ENCODE measurements around the gene PNPLA5.
"Not testable (repeated sequence)": the region's sequence is repeated elsewhere in the genome, so short reads cannot be mapped to it uniquely, and the experiment has no call there.

The PNPLA5 gene

DNA sequence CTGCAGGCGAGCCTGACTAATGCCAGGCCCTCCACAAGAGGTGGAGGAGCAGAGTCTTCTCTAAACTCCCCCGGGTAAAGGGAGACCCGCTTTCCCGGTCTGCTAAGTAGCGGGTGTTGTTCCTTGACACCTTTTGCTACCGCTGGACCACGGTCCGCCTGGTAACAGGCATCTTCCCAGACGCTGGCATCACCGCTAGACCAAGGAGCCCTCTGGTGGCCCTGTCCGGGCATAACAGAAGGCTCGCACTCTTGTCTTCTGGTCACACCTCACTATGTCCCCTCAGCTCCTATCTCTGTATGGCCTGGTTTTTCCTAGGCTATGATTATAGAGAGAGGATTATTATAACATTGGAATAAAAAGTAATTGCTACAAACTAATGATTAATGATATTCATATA, 12.6 kb upstream of the PNPLA5 start:
- not testable (repeated sequence) for H3K4me3 ChIP-seq (replicated peaks in 1 of 2; ENCODE audit: low read depth in 2 of 2, low read length in 2 of 2); DNase-seq (ENCODE audit: low read depth in 2 of 2)
- TF ChIP-seq, protein P1, sequence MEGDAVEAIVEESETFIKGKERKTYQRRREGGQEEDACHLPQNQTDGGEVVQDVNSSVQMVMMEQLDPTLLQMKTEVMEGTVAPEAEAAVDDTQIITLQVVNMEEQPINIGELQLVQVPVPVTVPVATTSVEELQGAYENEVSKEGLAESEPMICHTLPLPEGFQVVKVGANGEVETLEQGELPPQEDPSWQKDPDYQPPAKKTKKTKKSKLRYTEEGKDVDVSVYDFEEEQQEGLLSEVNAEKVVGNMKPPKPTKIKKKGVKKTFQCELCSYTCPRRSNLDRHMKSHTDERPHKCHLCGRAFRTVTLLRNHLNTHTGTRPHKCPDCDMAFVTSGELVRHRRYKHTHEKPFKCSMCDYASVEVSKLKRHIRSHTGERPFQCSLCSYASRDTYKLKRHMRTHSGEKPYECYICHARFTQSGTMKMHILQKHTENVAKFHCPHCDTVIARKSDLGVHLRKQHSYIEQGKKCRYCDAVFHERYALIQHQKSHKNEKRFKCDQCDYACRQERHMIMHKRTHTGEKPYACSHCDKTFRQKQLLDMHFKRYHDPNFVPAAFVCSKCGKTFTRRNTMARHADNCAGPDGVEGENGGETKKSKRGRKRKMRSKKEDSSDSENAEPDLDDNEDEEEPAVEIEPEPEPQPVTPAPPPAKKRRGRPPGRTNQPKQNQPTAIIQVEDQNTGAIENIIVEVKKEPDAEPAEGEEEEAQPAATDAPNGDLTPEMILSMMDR (IDR thresholded peaks at IDR 0.05; ENCODE audit: low read depth, low read length): peak; percentile 37

DNA sequence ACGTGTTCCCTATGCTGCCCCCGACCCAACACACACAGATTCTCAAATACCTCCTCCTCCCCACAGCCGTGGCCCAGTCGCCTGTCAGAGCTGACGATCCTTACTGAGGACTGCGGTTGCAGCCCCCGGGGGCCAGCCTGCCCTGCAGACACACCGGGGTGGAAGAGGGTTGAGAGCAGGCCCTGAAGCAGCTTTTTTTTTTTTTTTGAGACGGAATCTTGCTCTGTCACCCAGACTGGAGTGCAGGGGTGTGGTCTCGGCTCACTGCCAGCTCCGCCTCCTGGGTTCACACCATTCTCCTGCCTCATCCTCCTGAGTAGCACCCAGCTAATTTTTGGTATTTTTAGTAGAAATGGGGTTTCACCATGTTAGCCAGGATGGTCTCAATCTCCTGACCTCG, 11.2 kb upstream of the PNPLA5 start:
- not testable (repeated sequence) for H3K4me3 ChIP-seq (replicated peaks in 1 of 2; ENCODE audit: low read depth in 2 of 2, low read length in 2 of 2); DNase-seq (ENCODE audit: low read depth in 2 of 2)

DNA sequence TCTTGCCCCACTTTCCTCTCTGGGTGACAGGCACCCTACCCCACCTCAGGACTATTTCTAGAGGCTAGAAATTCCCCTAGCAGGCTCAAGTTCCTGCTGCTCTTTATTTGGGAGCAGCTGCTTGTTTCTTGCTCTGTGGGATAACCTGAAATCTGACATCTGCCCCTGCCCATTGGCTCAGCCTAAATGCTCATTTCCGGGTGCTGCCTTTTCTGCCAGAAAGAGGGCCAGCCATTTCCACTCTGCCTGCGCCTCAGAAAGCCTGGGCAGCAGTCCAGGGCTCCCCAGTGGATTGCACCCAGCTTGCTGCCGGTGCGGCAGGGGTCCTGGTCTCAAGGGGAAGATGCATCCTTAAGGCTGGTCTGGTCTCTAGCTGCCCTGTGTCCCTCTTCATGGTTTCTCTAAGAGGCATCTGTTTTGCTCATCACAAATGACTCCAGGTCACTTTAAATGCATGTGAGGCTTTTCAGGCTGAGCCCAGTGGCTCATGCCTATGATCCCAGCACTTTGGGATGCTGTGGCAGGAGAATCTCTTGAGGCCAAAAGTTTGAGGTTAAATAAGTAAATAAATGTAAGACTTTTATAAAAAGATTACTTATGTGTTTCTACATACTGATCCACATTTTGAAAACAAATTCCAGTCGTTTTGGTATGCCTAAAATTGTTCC, 10.3 kb upstream of the PNPLA5 start:
- TF ChIP-seq, protein P1 (IDR thresholded peaks at IDR 0.05; ENCODE audit: low read depth, low read length): no peak
- DNase-seq (ENCODE audit: low read depth in 2 of 2): peak; percentile 80 to 85
- H3K4me3 ChIP-seq (replicated peaks in 1 of 2; ENCODE audit: low read depth in 2 of 2, low read length in 2 of 2): no peak overlapping the region

DNA sequence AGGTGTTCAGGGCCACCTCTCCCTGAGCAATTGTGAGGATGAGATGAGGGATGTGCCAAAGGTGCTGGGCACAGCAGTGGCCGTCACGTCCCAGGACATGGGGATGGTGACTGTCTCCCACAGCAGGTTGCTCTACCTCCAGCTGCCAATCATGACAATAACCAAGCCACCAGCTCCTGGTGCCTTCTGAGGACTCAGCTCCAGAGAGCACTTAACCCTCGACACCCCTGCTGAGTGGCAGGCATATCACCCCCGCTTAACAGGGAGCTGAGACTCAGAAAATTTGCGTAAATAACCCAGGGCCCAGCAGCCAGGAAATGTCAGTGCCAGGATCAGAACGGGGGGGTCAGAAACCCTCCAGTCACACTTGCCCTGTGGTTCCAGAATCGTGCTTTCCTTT, 8.4 kb upstream of the PNPLA5 start:
- no peak for DNase-seq (ENCODE audit: low read depth in 2 of 2)
- TF ChIP-seq, protein P1 (IDR thresholded peaks at IDR 0.05; ENCODE audit: low read depth, low read length): no peak
- no peak overlapping the region for H3K4me3 ChIP-seq (replicated peaks in 1 of 2; ENCODE audit: low read depth in 2 of 2, low read length in 2 of 2)

DNA sequence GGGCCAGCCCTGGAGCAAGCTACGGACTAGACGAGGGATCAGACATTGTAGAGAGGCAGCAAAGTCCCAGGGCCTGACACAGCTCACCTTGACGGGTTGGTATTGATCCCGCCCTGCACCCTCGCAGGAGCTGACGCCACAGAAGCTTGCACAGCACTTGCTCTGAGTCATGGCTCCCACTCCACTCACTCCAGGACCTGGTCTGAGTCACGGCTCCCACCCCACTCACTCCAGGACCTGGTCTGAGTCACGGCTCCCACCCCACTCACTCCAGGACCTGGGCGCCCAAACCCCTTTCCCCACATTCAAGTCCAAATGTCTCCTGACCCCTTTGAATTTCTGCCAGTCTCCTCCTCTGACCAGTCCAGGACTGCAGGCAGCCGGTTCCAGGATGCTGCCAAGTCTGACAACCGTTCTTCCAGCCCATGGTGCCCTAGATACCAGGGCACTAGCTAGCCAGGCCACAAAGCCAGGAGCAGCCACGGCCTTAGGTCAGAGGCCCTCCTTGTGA, 6.0 kb upstream of the PNPLA5 start:
- DNase-seq (ENCODE audit: low read depth in 2 of 2): peak; percentile 54 to 56
- TF ChIP-seq, protein P1 (IDR thresholded peaks at IDR 0.05; ENCODE audit: low read depth, low read length): no peak
- no peak overlapping the region for H3K4me3 ChIP-seq (replicated peaks in 1 of 2; ENCODE audit: low read depth in 2 of 2, low read length in 2 of 2)

DNA sequence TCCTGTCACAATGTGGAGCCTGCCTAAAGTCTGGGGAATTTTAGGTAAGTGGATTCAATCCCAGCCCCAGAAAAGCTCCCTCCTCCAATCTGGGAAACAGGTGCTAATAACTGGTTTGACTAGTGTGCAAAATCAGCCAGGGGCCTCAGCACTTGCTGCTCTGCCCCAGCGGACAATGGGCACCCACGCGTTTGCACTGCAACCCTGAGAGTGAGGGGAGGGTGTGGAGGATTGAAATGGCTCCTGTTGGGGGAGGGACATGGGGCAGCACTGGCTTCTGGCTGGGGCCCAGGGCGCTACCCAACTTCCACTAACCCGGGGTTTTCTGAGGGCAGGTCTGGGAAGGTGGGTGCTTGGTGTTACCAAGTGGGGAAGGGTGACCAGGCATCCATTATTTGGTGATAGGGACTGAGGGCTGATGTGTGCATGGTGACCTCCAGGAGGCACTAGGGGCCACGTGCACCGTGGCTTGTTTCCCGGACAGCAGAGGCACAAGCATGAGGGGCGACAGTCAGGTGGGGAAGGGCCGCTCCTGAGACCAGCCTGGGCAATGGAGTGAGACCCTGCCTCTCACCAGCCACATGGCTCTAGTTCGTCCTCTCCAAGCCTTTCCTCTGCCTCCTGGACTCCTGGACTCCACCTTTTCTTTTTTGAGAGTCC, 4.3 kb upstream of the PNPLA5 start:
- no peak for DNase-seq (ENCODE audit: low read depth in 2 of 2)
- TF ChIP-seq, protein P1 (IDR thresholded peaks at IDR 0.05; ENCODE audit: low read depth, low read length): no peak

DNA sequence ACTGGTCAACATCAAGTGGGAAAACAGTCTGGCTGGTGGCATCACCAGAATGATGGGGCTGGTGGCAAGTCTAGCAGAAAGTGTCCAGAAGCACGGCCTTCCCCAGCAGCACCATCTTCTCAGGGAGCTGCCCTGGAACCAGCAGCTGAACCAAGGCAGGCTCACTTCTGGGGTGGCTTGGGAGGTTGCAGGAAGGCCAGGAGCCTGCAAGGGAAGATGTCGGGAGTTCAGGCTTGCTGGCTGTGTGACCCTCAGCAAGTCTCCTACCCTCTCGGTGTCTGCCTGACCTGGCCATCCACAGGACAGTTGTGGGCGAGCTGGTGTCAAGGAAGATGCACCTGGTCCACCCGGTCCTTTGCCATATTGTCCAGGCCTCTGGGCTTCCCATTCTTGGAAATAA, 2.3 kb upstream of the PNPLA5 start:
- H3K4me3 ChIP-seq (replicated peaks in 1 of 2; ENCODE audit: low read depth in 2 of 2, low read length in 2 of 2): no peak overlapping the region
- TF ChIP-seq, protein P1 (IDR thresholded peaks at IDR 0.05; ENCODE audit: low read depth, low read length): no peak
- DNase-seq (ENCODE audit: low read depth in 2 of 2): no peak

More for the DNA sequence above, 4.3 kb upstream of the PNPLA5 start:
- no peak overlapping the region for H3K4me3 ChIP-seq (replicated peaks in 1 of 2; ENCODE audit: low read depth in 2 of 2, low read length in 2 of 2)

All from cardiac fibroblast (primary cell).